ENCODE data around the gene AFF2.

Gene AFF2

GRCh38 chrX:148500423-148501385, at the start of gene AFF2:
TSS of gene AFF2 (plus strand) at chrX:148500617. CDS start at chrX:148501098, 481 bp downstream.
- H3K27ac ChIP-seq, result no peak within 1 kb of the TSS
- TF ChIP-seq, protein P1, sequence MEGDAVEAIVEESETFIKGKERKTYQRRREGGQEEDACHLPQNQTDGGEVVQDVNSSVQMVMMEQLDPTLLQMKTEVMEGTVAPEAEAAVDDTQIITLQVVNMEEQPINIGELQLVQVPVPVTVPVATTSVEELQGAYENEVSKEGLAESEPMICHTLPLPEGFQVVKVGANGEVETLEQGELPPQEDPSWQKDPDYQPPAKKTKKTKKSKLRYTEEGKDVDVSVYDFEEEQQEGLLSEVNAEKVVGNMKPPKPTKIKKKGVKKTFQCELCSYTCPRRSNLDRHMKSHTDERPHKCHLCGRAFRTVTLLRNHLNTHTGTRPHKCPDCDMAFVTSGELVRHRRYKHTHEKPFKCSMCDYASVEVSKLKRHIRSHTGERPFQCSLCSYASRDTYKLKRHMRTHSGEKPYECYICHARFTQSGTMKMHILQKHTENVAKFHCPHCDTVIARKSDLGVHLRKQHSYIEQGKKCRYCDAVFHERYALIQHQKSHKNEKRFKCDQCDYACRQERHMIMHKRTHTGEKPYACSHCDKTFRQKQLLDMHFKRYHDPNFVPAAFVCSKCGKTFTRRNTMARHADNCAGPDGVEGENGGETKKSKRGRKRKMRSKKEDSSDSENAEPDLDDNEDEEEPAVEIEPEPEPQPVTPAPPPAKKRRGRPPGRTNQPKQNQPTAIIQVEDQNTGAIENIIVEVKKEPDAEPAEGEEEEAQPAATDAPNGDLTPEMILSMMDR (conservative IDR thresholded peaks at IDR 0.05), result no peak

DNA sequence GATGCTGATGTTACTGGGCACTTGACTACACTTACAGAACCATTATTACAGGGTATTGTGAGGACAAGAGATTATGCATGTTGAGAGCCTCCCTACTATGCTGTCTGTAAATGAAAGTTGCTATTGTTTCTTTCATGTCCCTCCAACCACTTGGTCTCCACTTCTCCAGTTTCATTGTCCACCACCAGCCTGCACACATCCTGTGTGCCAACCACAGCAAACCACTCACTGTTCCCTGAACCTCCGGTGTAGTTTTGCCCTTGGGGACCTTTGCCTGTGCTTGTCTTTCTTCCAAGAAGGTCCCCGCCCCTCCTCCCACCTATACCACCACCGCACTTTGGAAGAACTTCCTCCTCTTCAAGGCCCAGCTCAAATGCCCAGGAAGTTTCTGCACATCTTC, 43.1 kb upstream of the AFF2 start:
- TF ChIP-seq, protein P1 (conservative IDR thresholded peaks at IDR 0.05), result no peak
- H3K27ac ChIP-seq, result no peak overlapping the region

DNA sequence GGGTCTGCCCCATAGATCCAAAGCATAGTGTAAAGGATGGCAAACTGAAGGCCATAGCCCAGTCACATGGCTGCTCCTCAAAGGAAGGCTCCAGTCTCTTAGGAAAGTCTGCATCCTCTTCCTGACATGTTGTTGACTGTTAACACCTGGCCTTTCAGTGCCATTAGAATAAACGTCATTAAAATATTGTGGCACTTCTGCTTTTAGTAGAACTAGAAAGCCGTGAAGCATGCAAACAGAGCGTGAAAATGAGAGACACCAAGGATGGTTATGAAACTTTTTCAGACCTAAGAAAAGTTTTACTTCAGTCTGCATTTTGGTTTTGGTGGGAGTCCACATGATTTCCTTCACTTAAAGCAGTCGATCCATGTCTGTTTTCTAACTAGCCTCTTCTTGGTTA, 41.1 kb upstream of the AFF2 start:
- TF ChIP-seq, protein P1 (conservative IDR thresholded peaks at IDR 0.05), result no peak
- no peak overlapping the region for H3K27ac ChIP-seq

DNA sequence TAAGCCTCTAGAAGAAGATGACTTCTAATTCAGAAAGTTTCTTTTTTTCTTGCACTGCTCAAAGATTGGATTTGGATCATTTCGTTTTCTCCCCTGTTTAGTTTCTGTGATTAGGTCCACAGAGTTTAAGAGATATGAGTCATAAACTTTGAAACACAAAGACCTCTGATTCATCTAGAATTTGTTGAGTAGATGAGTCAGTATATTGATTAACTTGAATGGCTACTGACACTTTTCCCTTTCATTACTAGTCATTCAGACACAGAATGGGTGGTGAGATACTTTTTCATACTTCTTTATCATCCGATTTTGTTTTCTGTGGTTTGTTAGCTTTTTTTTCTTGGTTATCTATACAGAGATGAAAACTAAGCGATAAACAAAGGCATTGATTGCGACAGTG, 34.1 kb upstream of the AFF2 start:
- H3K27ac ChIP-seq, result no peak overlapping the region
- TF ChIP-seq, protein P1 (conservative IDR thresholded peaks at IDR 0.05), result no peak

DNA sequence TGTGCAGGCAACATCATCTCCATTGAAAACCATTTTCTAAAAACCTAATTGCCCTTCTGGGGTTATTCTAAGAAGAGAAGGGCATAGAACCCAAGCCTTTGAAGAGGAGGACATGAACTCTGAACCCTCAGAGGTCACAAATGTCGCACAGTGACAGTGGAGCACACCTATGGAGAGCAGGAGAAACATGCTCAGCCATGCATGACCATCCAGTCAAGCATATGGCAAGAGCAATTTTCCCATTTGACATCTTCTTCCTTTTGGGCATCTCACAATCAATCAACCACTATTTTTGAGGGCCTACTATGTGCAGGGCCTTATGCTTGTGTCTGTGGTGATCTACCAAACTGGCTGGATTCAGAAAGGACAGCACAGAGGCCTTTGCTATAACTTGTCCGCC, 30.1 kb upstream of the AFF2 start:
- TF ChIP-seq, protein P1 (conservative IDR thresholded peaks at IDR 0.05), result no peak

GRCh38 chrX:148474030-148474429, 26.4 kb upstream of the AFF2 start:
- TF ChIP-seq, protein P1 (conservative IDR thresholded peaks at IDR 0.05), result no peak
- H3K27ac ChIP-seq, result no peak overlapping the region

More for the DNA sequence above, 30.1 kb upstream of the AFF2 start:
- H3K27ac ChIP-seq, result no peak overlapping the region

DNA sequence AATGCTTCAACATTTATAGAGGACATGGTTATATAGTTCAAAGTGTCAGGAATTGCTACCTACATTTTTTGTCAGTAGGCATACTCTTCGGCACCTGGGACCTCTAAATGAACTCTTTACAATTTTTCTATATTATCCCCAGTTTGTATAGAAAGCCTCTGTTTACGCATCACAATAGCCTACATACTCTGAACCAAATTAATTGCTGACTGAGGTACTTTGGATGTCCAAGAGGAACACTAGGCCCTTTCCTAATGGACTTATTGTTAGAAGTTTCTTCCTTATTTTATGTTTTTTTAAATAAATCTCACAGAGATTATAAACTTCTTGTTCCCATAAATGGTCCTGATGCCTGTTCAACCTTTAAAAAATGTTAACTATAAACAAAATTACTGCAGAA, 8.4 kb upstream of the AFF2 start:
- TF ChIP-seq, protein P1 (conservative IDR thresholded peaks at IDR 0.05), result no peak
- no peak overlapping the region for H3K27ac ChIP-seq
